HEK293 (cell line): ENCODE results near the gene LPGAT1.

Experiments used
- ZBTB20 ChIP-seq: fragments of 450-650 bp; formaldehyde crosslinking; IDR thresholded peaks from 2 replicates; pipeline ENCODE4 v1.5.1; 2016; ENCODE audit warnings: missing biosample characterization, missing genetic modification characterization
- ZNF140 ChIP-seq: fragments of 450-650 bp; formaldehyde crosslinking; IDR thresholded peaks from 2 replicates; pipeline ENCODE4 v1.5.1; 2016; ENCODE audit warnings: missing biosample characterization, missing genetic modification characterization
- ZNF24 ChIP-seq: fragments of 450-650 bp; formaldehyde crosslinking; IDR thresholded peaks from 2 replicates; pipeline ENCODE4 v1.5.1; 2016; ENCODE audit warnings: missing biosample characterization, missing genetic modification characterization
- ZNF423 ChIP-seq: fragments of 450-650 bp; formaldehyde crosslinking; IDR thresholded peaks from 2 replicates; pipeline ENCODE4 v1.5.1; 2016; ENCODE audit warnings: missing biosample characterization, missing genetic modification characterization
- TF ChIP-seq, protein P1 (sequence below): fragments of 450-650 bp; formaldehyde crosslinking; IDR thresholded peaks from 2 replicates; pipeline ENCODE4 v1.5.1; 2016; ENCODE audit warnings: missing biosample characterization, missing genetic modification characterization
- TF ChIP-seq, protein P2 (sequence below): fragments of 450-650 bp; IDR thresholded peaks from 2 replicates; pipeline ENCODE4 v1.5.1; 2018; ENCODE audit warnings: missing biosample characterization, mild to moderate bottlenecking, missing genetic modification characterization
- TF ChIP-seq, protein P3 (sequence below): fragments of 450-650 bp; formaldehyde crosslinking; IDR thresholded peaks from 2 replicates; pipeline ENCODE4 v1.5.1; 2016; ENCODE audit warnings: missing biosample characterization, missing genetic modification characterization

GRCh38 chr1:211739671-211740411 is 90.7 kb downstream of the LPGAT1 start:
- TF ChIP-seq, protein P1, sequence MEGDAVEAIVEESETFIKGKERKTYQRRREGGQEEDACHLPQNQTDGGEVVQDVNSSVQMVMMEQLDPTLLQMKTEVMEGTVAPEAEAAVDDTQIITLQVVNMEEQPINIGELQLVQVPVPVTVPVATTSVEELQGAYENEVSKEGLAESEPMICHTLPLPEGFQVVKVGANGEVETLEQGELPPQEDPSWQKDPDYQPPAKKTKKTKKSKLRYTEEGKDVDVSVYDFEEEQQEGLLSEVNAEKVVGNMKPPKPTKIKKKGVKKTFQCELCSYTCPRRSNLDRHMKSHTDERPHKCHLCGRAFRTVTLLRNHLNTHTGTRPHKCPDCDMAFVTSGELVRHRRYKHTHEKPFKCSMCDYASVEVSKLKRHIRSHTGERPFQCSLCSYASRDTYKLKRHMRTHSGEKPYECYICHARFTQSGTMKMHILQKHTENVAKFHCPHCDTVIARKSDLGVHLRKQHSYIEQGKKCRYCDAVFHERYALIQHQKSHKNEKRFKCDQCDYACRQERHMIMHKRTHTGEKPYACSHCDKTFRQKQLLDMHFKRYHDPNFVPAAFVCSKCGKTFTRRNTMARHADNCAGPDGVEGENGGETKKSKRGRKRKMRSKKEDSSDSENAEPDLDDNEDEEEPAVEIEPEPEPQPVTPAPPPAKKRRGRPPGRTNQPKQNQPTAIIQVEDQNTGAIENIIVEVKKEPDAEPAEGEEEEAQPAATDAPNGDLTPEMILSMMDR: no peak
- no peak for TF ChIP-seq ZBTB20 (tag by site-specific recombination)
- TF ChIP-seq, protein P2, sequence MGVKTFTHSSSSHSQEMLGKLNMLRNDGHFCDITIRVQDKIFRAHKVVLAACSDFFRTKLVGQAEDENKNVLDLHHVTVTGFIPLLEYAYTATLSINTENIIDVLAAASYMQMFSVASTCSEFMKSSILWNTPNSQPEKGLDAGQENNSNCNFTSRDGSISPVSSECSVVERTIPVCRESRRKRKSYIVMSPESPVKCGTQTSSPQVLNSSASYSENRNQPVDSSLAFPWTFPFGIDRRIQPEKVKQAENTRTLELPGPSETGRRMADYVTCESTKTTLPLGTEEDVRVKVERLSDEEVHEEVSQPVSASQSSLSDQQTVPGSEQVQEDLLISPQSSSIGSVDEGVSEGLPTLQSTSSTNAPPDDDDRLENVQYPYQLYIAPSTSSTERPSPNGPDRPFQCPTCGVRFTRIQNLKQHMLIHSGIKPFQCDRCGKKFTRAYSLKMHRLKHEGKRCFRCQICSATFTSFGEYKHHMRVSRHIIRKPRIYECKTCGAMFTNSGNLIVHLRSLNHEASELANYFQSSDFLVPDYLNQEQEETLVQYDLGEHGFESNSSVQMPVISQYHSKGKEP (tag by site-specific recombination): no peak
- no peak for TF ChIP-seq ZNF423 (tag by site-specific recombination)
- TF ChIP-seq, protein P3, sequence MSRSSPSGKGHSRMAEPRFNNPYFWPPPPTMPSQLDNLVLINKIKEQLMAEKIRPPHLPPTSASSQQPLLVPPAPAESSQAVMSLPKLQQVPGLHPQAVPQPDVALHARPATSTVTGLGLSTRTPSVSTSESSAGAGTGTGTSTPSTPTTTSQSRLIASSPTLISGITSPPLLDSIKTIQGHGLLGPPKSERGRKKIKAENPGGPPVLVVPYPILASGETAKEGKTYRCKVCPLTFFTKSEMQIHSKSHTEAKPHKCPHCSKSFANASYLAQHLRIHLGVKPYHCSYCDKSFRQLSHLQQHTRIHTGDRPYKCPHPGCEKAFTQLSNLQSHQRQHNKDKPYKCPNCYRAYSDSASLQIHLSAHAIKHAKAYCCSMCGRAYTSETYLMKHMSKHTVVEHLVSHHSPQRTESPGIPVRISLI (tag by site-specific recombination): no peak
- TF ChIP-seq ZNF140 (tag by site-specific recombination): no peak
- no peak for TF ChIP-seq ZNF24 (tag by site-specific recombination)
